Measurements from ENCODE around the gene KRTAP10-6. TPM values are rescaled to one million over a fixed set of nuclear protein-coding genes. Genes with fewer than 3 reads are reported as not detected.

KRTAP10-6 gene
- total and polyA plus RNA-seq, 2 donors (not counting 1 experiment from before 2014, with no cell fraction given) = not detected

DNA sequence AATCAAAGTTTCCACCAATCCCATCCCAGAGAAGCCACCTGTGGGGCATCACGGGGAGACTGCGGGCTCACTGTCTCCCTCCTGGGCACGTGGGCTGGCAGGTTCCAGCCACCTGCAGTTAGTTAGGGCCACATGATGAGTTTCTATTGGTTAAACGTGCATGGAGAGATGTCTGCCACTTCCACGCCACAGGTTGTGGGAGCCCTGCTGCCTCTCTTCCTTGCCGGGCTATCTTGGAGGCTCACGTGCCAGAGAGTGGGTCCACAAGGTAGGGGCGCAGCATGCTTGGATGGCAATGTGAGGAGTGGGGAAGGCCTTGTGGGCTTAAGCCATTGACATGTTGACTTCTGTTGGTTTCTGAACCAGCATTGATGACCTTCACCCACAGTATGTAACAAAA lies 11.6 kb upstream of the KRTAP10-6 start:
- no peak overlapping the region for H3K4me2 ChIP-seq (replicated peaks; ENCODE audit: low read depth, low read length, poor library complexity, severe bottlenecking)
- ChIA-PET POLR2A (no interaction called here), CTCF (no interaction called here)
- no peaks in the 10 kb centered on the region for H3K36me3 ChIP-seq (replicated peaks in 1 of 2; ENCODE audit: control extremely low read depth in 1 of 2, control insufficient read depth in 1 of 2, extremely low read depth in 1 of 2, insufficient read depth in 2 of 2, low read length in 1 of 2)
- Mint-ChIP-seq H3K9me3 (ENCODE audit: insufficient read depth) (peaks cover 6% of the 10 kb centered on the region), H3K4me1 (no peaks in the 10 kb centered on the region), H3K27ac (no peak overlapping the region), H3K27me3 (peaks cover 44% of the 10 kb centered on the region), H3K4me3 (no peak overlapping the region)
- H4K20me1 ChIP-seq (ENCODE audit: control insufficient read depth, insufficient read depth, low read length, poor library complexity, severe bottlenecking) = no peaks in the 10 kb centered on the region
- no peak overlapping the region for H3K4me3 ChIP-seq (ENCODE audit: control extremely low read depth in 1 of 5, extremely low read depth in 1 of 5, insufficient read depth in 1 of 5, low read depth in 2 of 5, low read length in 4 of 5)
- no peak overlapping the region for H2AFZ ChIP-seq (ENCODE audit: insufficient read depth, low read depth, low read length, poor library complexity, severe bottlenecking)
- 91% methylated on average over 5 of the region's 8 CpGs for WGBS (ENCODE audit: insufficient coverage)
- H3K79me2 ChIP-seq (ENCODE audit: control insufficient read depth, insufficient read depth, low read length) = no peaks in the 10 kb centered on the region
- peaks cover under 1 to 18% (median 1%) of the 10 kb centered on the region in 3 donors for H3K9me3 ChIP-seq (ENCODE audit: control extremely low read depth in 1 of 3, control insufficient read depth in 2 of 3, insufficient read depth in 1 of 3, low read length in 2 of 3)
- H3K27ac ChIP-seq (ENCODE audit: low read length in 2 of 2) = no peak overlapping the region
- TF ChIP-seq CTCF (IDR thresholded peaks at IDR 0.05) (no peak), EZH2 (IDR thresholded peaks at IDR 0.05; ENCODE audit: borderline replicate concordance, insufficient read depth, low read depth, low read length, poor library complexity, severe bottlenecking) (no peak)
- H3K9ac ChIP-seq (ENCODE audit: low read length) = no peak overlapping the region
- peaks cover 0 to 10% (median 3%) of the 10 kb centered on the region in 4 experiments for H3K27me3 ChIP-seq (replicated peaks in 1 of 4; ENCODE audit: control extremely low read depth in 1 of 4, control insufficient read depth in 3 of 4, insufficient read depth in 4 of 4, low read length in 3 of 4)
- intact Hi-C loops (cut with micrococcal nuclease) = no loop called here
- ATAC-seq (ENCODE audit: low read depth) = no peak
- no peaks in the 10 kb centered on the region for H3K4me1 ChIP-seq (ENCODE audit: control insufficient read depth in 2 of 2, insufficient read depth in 2 of 2, low read length in 2 of 2)
- DNase-seq = no peak

- TF ChIP-seq CTCF (IDR thresholded peaks at IDR 0.05) (no peak), EZH2 (IDR thresholded peaks at IDR 0.05; ENCODE audit: borderline replicate concordance, insufficient read depth, low read depth, low read length, poor library complexity, severe bottlenecking) (no peak)
- intact Hi-C loops (cut with micrococcal nuclease) = no loop called here
- peaks cover 9% of the 10 kb centered on the region for H3K9me3 Mint-ChIP-seq (ENCODE audit: insufficient read depth)
- no peaks in the 10 kb centered on the region for H3K79me2 ChIP-seq (ENCODE audit: control insufficient read depth, insufficient read depth, low read length)
- ChIA-PET CTCF (no interaction called here), POLR2A (no interaction called here)
- no peak overlapping the region for H3K9ac ChIP-seq (ENCODE audit: low read length)
- no peak overlapping the region for H3K4me3 ChIP-seq (ENCODE audit: control extremely low read depth in 1 of 5, extremely low read depth in 1 of 5, insufficient read depth in 1 of 5, low read depth in 2 of 5, low read length in 4 of 5)
- no peaks in the 10 kb centered on the region for H3K4me1 ChIP-seq (ENCODE audit: control insufficient read depth in 2 of 2, insufficient read depth in 2 of 2, low read length in 2 of 2)
- no peaks in the 10 kb centered on the region for H3K4me1 Mint-ChIP-seq
- peaks cover 0 to 10% (median 3%) of the 10 kb centered on the region in 4 experiments for H3K27me3 ChIP-seq (replicated peaks in 1 of 4; ENCODE audit: control extremely low read depth in 1 of 4, control insufficient read depth in 3 of 4, insufficient read depth in 4 of 4, low read length in 3 of 4)
- peaks cover 49% of the 10 kb centered on the region for H3K27me3 Mint-ChIP-seq
- H3K9me3 ChIP-seq (ENCODE audit: control extremely low read depth in 1 of 3, control insufficient read depth in 2 of 3, insufficient read depth in 1 of 3, low read length in 2 of 3) = peaks cover 0 to 19% (median 3%) of the 10 kb centered on the region in 3 donors
- no peak overlapping the region for H3K27ac Mint-ChIP-seq
- no peak overlapping the region for H2AFZ ChIP-seq (ENCODE audit: insufficient read depth, low read depth, low read length, poor library complexity, severe bottlenecking)
- H3K27ac ChIP-seq (ENCODE audit: low read length in 2 of 2) = no peak overlapping the region
- 69% methylated on average over 11 of the region's 17 CpGs for WGBS (ENCODE audit: insufficient coverage)
- DNase-seq (no peak), ATAC-seq (ENCODE audit: low read depth) (no peak)
- no peaks in the 10 kb centered on the region for H3K36me3 ChIP-seq (replicated peaks in 1 of 2; ENCODE audit: control extremely low read depth in 1 of 2, control insufficient read depth in 1 of 2, extremely low read depth in 1 of 2, insufficient read depth in 2 of 2, low read length in 1 of 2)
- no peak overlapping the region for H3K4me2 ChIP-seq (replicated peaks; ENCODE audit: low read depth, low read length, poor library complexity, severe bottlenecking)
- H3K4me3 Mint-ChIP-seq = no peak overlapping the region
- no peaks in the 10 kb centered on the region for H4K20me1 ChIP-seq (ENCODE audit: control insufficient read depth, insufficient read depth, low read length, poor library complexity, severe bottlenecking)
Measured at GRCh38 chr21:44603109-44603875, 11.0 kb upstream of the KRTAP10-6 start.

All from B cell (primary cell).